OCI-LY7 (cell line): ENCODE data around the gene ATXN1. TPM values are rescaled to one million over a fixed set of nuclear protein-coding genes. Genes with fewer than 3 reads are reported as not detected.

Experiments used
- BruUV-seq: library from RNA; stranded (reverse); fragments of 400-500 nt; replicated peaks from 2 replicates; lab custom pipeline; 2021; lab: Mats Ljungman, UMichigan
- CTCF ChIA-PET: fragments of 300-600 bp; sonication (Branson Sonifier 250); formaldehyde crosslinking; loops from one replicate; lab custom pipeline; 2022; ENCODE audit warnings: antibody characterized with exemption; ENCODE audit not compliant: unreplicated experiment; lab: Charles Lee
- POLR2A ChIA-PET: fragments of 300-600 bp; sonication (Branson Sonifier 250); formaldehyde crosslinking; loops from one replicate; lab custom pipeline; 2022; ENCODE audit warnings: antibody characterized with exemption; lab: Charles Lee
- DNase-seq: peaks from one replicate; pipeline ENCODE4 v3.0.0-alpha.2; 2015; ENCODE audit warnings: low spot score
- H2AFZ ChIP-seq: fragments of 200-600 bp; sonication (generic), shearing (Covaris generic); 2 replicates; pipeline ENCODE4 v1.6.1; 2014; ENCODE audit warnings: mild to moderate bottlenecking, antibody characterized with exemption, low read length, moderate library complexity
- H3K27ac ChIP-seq: fragments of 200-600 bp; sonication (generic); 2 replicates; pipeline ENCODE4 v1.5.1; 2014; ENCODE audit warnings: mixed run types, low read depth, mild to moderate bottlenecking, moderate library complexity, low read length, inconsistent platforms; ENCODE audit not compliant: poor library complexity, severe bottlenecking
- H3K36me3 ChIP-seq: fragments of 200-600 bp; sonication (generic); 2 replicates; pipeline ENCODE4 v1.6.1; 2014; ENCODE audit warnings: mild to moderate bottlenecking, antibody characterized with exemption, low read length, moderate library complexity, mixed read lengths; ENCODE audit not compliant: insufficient read depth
- H3K4me1 ChIP-seq: fragments of 200-600 bp; sonication (generic); 2 replicates; pipeline ENCODE4 v1.5.1; 2014; ENCODE audit warnings: mild to moderate bottlenecking, low read length; ENCODE audit not compliant: insufficient read depth, poor library complexity, severe bottlenecking
- H3K4me2 ChIP-seq: fragments of 200-600 bp; sonication (generic); 2 replicates; pipeline ENCODE4 v1.6.1; 2014; ENCODE audit warnings: mild to moderate bottlenecking, low read length
- H3K4me3 ChIP-seq: fragments of 200-600 bp; sonication (generic); 2 replicates; pipeline ENCODE4 v1.5.1; 2014; ENCODE audit warnings: mild to moderate bottlenecking, low read depth, low read length; ENCODE audit not compliant: poor library complexity, severe bottlenecking
- H3K79me2 ChIP-seq: fragments of 200-600 bp; sonication (generic); 2 replicates; pipeline ENCODE4 v1.6.1; 2016; ENCODE audit warnings: low read depth, mild to moderate bottlenecking, low read length, moderate library complexity, mixed read lengths; ENCODE audit not compliant: insufficient read depth
- H3K9me2 ChIP-seq: fragments of 200-600 bp; sonication (generic); 2 replicates; pipeline ENCODE4 v1.6.1; 2016; ENCODE audit warnings: mild to moderate bottlenecking, low read length, mixed read lengths; ENCODE audit not compliant: insufficient read depth
- H3K9me3 ChIP-seq: fragments of 200-600 bp; sonication (generic); 2 replicates; pipeline ENCODE4 v1.6.1; 2014; ENCODE audit warnings: mild to moderate bottlenecking, mixed run types, low read length, mixed read lengths
- H4K20me1 ChIP-seq: fragments of 200-600 bp; sonication (generic); 2 replicates; pipeline ENCODE4 v1.6.1; 2014; ENCODE audit warnings: mild to moderate bottlenecking, antibody characterized with exemption, low read length, moderate library complexity, mixed read lengths; ENCODE audit not compliant: insufficient read depth
- EZH2phosphoT487 ChIP-seq: fragments of 200-600 bp; sonication (generic); IDR thresholded peaks from 2 replicates; pipeline ENCODE4 v1.6.1; 2018; ENCODE audit warnings: low read depth, borderline replicate concordance, mild to moderate bottlenecking, mixed run types, antibody characterized with exemption, low read length, moderate library complexity, mixed read lengths
- intact Hi-C: fragments of 100-400 bp; cut with micrococcal nuclease; formaldehyde crosslinking; loops from one replicate; pipeline ENCODE4 v1.10.0; 2022; ENCODE audit not compliant: unreplicated experiment
- total RNA-seq, 2 experiments: library from RNA; depleted of rRNA in 1 of 2; stranded (reverse); fragments of >200 nt in 1 of 2; shearing (Covaris generic) in 1 of 2; gene quantifications; 2 replicates each; pipeline ENCODE4 v1.2.3, GENCODE V29; 2014 to 2022
- TF ChIP-seq, protein P1 (sequence below): fragments of 200-600 bp; sonication (generic); conservative IDR thresholded peaks from 2 replicates; pipeline ENCODE4 v1.5.1; 2014; ENCODE audit warnings: mild to moderate bottlenecking, antibody characterized with exemption, low read length, moderate library complexity, mixed read lengths

Gene ATXN1
- total RNA-seq, 2 experiments from 2014 or later = not detected

DNA sequence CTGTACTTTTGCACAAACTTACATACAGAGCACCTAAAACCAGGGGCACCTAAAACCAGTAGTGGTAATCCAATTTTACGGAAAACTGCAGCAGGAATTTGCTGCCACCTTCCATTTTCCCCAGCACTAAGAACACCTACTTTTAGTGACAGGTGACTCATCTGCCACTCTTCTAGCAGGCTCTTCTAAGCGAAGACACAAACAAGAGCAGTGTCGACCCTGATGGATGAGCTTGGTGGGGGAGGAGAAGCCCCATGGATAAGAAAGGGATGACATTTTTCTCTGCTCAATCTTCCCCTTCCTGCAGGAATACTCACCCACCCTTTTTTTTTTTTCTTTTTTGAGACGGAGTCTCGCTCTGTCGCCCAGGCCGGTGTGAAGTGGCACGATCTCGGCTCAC, 406.0 kb downstream of the ATXN1 start:
- no peak overlapping the region for H3K4me2 ChIP-seq
- no peak overlapping the region for H3K4me3 ChIP-seq
- no peaks in the 10 kb centered on the region for H3K4me1 ChIP-seq
- no peak for TF ChIP-seq EZH2phosphoT487
- TF ChIP-seq, protein P1, sequence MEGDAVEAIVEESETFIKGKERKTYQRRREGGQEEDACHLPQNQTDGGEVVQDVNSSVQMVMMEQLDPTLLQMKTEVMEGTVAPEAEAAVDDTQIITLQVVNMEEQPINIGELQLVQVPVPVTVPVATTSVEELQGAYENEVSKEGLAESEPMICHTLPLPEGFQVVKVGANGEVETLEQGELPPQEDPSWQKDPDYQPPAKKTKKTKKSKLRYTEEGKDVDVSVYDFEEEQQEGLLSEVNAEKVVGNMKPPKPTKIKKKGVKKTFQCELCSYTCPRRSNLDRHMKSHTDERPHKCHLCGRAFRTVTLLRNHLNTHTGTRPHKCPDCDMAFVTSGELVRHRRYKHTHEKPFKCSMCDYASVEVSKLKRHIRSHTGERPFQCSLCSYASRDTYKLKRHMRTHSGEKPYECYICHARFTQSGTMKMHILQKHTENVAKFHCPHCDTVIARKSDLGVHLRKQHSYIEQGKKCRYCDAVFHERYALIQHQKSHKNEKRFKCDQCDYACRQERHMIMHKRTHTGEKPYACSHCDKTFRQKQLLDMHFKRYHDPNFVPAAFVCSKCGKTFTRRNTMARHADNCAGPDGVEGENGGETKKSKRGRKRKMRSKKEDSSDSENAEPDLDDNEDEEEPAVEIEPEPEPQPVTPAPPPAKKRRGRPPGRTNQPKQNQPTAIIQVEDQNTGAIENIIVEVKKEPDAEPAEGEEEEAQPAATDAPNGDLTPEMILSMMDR = no peak
- ChIA-PET CTCF (interaction anchor here (0.6 kb wide), 1 partner anchor 38 kb away, joined by 3 read pairs; no protein-coding TSS in a partner anchor), POLR2A (no interaction called here)
- intact Hi-C loops = no loop called here
- no peak overlapping the region for H3K27ac ChIP-seq
- H3K79me2 ChIP-seq = no peaks in the 10 kb centered on the region
- no peak overlapping the region for H2AFZ ChIP-seq
- no peaks in the 10 kb centered on the region for H3K9me3 ChIP-seq
- H3K9me2 ChIP-seq = no peaks in the 10 kb centered on the region
- H3K36me3 ChIP-seq = no peaks in the 10 kb centered on the region
- no peak for DNase-seq
- no TSS peak for BruUV-seq
- H4K20me1 ChIP-seq = no peaks in the 10 kb centered on the region

DNA sequence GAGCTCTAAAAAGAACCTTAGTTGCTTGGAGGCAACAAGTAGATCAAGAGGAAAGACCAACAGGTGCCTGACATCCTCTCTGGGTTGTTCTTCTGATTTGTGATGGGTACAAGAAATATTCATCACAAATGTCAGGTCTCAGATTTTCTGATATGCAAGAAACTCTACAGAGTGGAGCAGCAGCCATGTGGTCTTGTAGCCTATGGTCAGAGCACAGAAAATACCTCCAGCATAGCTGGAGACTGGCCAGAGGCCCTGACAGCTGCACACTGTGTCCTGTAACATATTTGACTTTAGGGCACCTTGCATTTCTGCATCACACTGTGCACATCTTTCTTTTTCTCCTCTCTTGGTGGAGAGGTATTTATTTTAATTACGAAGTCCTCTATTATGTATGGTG, 406.6 kb downstream of the ATXN1 start:
- no peak overlapping the region for H3K4me3 ChIP-seq
- no peak overlapping the region for H3K4me2 ChIP-seq
- no peaks in the 10 kb centered on the region for H4K20me1 ChIP-seq
- no peaks in the 10 kb centered on the region for H3K9me2 ChIP-seq
- H3K4me1 ChIP-seq = no peaks in the 10 kb centered on the region
- no TSS peak for BruUV-seq
- CTCF ChIA-PET = interaction anchor here (0.6 kb wide), 1 partner anchor 38 kb away, joined by 3 read pairs; no protein-coding TSS in a partner anchor
- TF ChIP-seq, protein P1 = no peak
- no peak for TF ChIP-seq EZH2phosphoT487
- intact Hi-C loops = no loop called here
- no peaks in the 10 kb centered on the region for H3K79me2 ChIP-seq
- H3K9me3 ChIP-seq = no peaks in the 10 kb centered on the region
- DNase-seq = no peak
- H3K36me3 ChIP-seq = no peaks in the 10 kb centered on the region
- no peak overlapping the region for H3K27ac ChIP-seq
- POLR2A ChIA-PET = no interaction called here
- H2AFZ ChIP-seq = no peak overlapping the region

DNA sequence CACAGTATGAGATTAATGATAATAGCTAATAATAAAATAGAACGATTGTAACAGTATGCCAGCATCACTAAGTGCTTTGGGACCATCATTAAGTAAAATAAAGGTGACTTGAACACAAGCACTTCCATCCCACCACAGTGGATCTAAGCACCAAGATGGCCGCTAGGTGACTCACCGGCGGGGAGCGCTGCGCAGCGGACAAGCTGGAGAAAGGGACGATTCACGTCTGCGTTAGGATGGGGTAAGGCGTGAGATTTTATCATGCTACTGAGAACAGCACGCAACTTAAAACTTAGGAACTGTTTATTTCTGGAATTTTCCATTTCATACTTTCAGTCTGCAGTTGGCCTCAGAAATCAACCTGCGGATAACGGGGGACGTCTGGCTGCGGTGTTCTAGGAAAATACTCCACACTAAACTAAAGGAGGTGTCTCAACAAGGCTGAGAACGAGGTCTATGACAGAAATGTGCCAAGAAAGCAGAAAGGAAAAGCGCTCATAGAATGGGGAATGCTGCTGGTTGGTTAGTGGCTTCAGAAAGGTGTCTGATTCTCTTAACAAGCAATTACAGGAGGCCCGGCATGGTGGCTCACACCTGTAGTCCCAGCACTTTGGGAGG, 408.3 kb downstream of the ATXN1 start:
- CTCF ChIA-PET = no interaction called here
- no peaks in the 10 kb centered on the region for H3K79me2 ChIP-seq
- H3K9me3 ChIP-seq = no peaks in the 10 kb centered on the region
- no peak overlapping the region for H3K4me3 ChIP-seq
- H4K20me1 ChIP-seq = no peaks in the 10 kb centered on the region
- no peaks in the 10 kb centered on the region for H3K9me2 ChIP-seq
- H3K27ac ChIP-seq = no peak overlapping the region
- no TSS peak for BruUV-seq
- no peak overlapping the region for H3K4me2 ChIP-seq
- TF ChIP-seq, protein P1 = no peak
- TF ChIP-seq EZH2phosphoT487 = no peak
- no peaks in the 10 kb centered on the region for H3K4me1 ChIP-seq
- no peak overlapping the region for H2AFZ ChIP-seq
- intact Hi-C loops = no loop called here
- POLR2A ChIA-PET = interaction anchor here (0.6 kb wide), 1 partner anchor 379 kb away, joined by 6 read pairs; no protein-coding TSS in a partner anchor
- no peak for DNase-seq
- no peaks in the 10 kb centered on the region for H3K36me3 ChIP-seq
